Bronchial epithelial cell (primary cell): ENCODE measurements around the gene APOD. TPM values are rescaled to one million over a fixed set of nuclear protein-coding genes. Genes with fewer than 3 reads are reported as not detected.

Experiments
- DNase-seq: peaks from one replicate; pipeline ENCODE4 v3.0.0-alpha.2; 2010; ENCODE audit warnings: low read depth
- FAIRE-seq: peaks from 2 replicates; lab custom pipeline; 2011; peaks lifted over from hg19 to GRCh38; lab: Jason Lieb, UNC
- H3K27me3 ChIP-seq: 2 replicates; pipeline ENCODE4 v1.5.1; 2011; ENCODE audit warnings: low read length; ENCODE audit not compliant: control insufficient read depth, insufficient read depth
- H3K36me3 ChIP-seq: 2 replicates; pipeline ENCODE4 v1.5.1; 2011; ENCODE audit warnings: low read length; ENCODE audit not compliant: control insufficient read depth, insufficient read depth
- H3K4me3 ChIP-seq: 2 replicates; pipeline ENCODE4 v1.5.1; 2011; ENCODE audit warnings: mild to moderate bottlenecking, low read depth, low read length, control low read depth
- CTCF ChIP-seq: IDR thresholded peaks from 2 replicates; pipeline ENCODE4 v1.5.1; 2011; ENCODE audit warnings: mild to moderate bottlenecking, moderate library complexity, low read length, control low read depth, inconsistent platforms; ENCODE audit not compliant: insufficient read depth, severe bottlenecking
- total RNA-seq: library from RNA; depleted of rRNA; stranded (reverse); fragments of >200 nt; gene quantifications from 2 replicates; pipeline ENCODE4 v1.2.1, GENCODE V29; 2014

APOD gene
- total RNA-seq, 1 donor from 2014 or later: 3.9 TPM

GRCh38 chr3:195524171-195524896, 59.4 kb downstream of the APOD start:
- H3K27me3 ChIP-seq: no peaks in the 10 kb centered on the region
- FAIRE-seq (no peak), DNase-seq (no peak)
- no peak for TF ChIP-seq CTCF
- no peaks in the 10 kb centered on the region for H3K36me3 ChIP-seq
- no peak overlapping the region for H3K4me3 ChIP-seq

DNA sequence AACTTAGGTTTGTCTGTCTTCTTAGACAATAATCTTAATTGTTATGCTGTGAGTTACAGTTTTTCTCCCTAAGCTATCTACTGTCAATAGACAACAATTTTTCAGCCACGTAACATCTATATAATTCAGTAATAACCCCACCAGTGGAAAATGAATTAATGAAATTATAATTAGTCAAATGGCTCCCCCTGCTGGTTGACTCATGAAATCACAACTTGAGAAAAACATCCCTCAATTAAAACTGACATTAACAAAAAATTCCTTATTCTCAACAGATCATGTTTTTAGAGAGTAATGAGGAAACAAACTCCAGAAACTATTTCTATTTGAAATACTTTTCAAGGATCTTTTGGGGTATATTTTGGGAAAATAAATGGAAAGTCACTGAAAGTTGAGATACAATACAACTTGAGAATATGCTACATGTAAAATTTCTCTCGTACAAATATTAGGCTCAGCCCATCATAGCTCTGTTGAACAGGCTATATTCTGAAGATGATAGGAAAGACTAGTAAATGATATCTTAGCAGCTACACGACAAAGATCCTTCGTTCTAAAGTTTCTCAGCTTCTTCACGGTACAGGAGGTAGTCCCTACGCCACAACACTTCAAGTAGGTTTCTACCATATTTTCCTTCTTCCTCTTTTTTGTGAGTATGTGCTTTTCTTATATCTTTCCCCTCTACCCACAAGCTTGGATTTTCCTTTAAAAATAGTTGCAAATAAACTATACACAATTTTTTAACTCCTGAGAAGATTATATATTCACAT, 61.3 kb downstream of the APOD start:
- TF ChIP-seq CTCF: peak; percentile 29
- peak; percentile 21 for DNase-seq
- Histone ChIP-seq H3K27me3 (no peaks in the 10 kb centered on the region), H3K4me3 (no peak overlapping the region), H3K36me3 (no peaks in the 10 kb centered on the region)
- no peak for FAIRE-seq

Other genes with a start within 250 kb of the APOD start
- gene ACAP2, start 140.9 kb downstream of the APOD start, total RNA-seq: 51.9 and 98.7 TPM in 2 replicates
- 57.9 and 120 TPM in 2 replicates for gene PPP1R2, start 40.6 kb downstream of the APOD start, total RNA-seq
- 1.6 and 6.8 TPM in 2 replicates for gene MUC20, start 137.0 kb upstream of the APOD start, total RNA-seq
- gene MUC4, start 228.0 kb upstream of the APOD start, total RNA-seq: 0.26 and 1.0 TPM in 2 replicates